NCI-H526 (cell line): Measurements from ENCODE around the gene CLASP1.
"Not testable (repeated sequence)": the region's sequence is repeated elsewhere in the genome, so short reads cannot be mapped to it uniquely, and the experiment has no call there.

ENCODE experiments used
- DNase-seq, 2 experiments: peaks; one replicate each; lab custom pipeline; 2025; lab: John Stamatoyannopoulos, UW

The CLASP1 gene

GRCh38 chr2:121473512-121473911 lies 175.8 kb downstream of the CLASP1 start:
- DNase-seq: no peak

GRCh38 chr2:121472470-121472993 lies 176.7 kb downstream of the CLASP1 start:
- DNase-seq: no peak

- DNase-seq: peak in 1 of 2 experiments; percentile 30
These were observed 177.5 kb downstream of the CLASP1 start for GRCh38 chr2:121471532-121472469.

- no peak for DNase-seq
These were observed 178.3 kb downstream of the CLASP1 start for GRCh38 chr2:121470917-121471316.

GRCh38 chr2:121469356-121469755 lies 179.9 kb downstream of the CLASP1 start:
- no peak for DNase-seq

GRCh38 chr2:121468936-121469335 lies 180.3 kb downstream of the CLASP1 start:
- no peak for DNase-seq

GRCh38 chr2:121459291-121459690 lies 190.0 kb downstream of the CLASP1 start:
- DNase-seq: no peak

- no peak for DNase-seq
These were observed 192.9 kb downstream of the CLASP1 start for GRCh38 chr2:121456325-121456724.

GRCh38 chr2:121455446-121455845 lies 193.8 kb downstream of the CLASP1 start:
- DNase-seq: no peak

- no peak for DNase-seq
These were observed 194.6 kb downstream of the CLASP1 start for GRCh38 chr2:121454549-121455090.

GRCh38 chr2:121451398-121451797 lies 197.9 kb downstream of the CLASP1 start:
- DNase-seq: no peak

GRCh38 chr2:121450301-121450700 lies 199.0 kb downstream of the CLASP1 start:
- no peak for DNase-seq

GRCh38 chr2:121446647-121447241 lies 202.5 kb downstream of the CLASP1 start:
- DNase-seq: no peak

GRCh38 chr2:121442889-121443288 lies 206.4 kb downstream of the CLASP1 start:
- no peak for DNase-seq

GRCh38 chr2:121438290-121438689 lies 211.0 kb downstream of the CLASP1 start:
- DNase-seq: not testable (repeated sequence)

GRCh38 chr2:121436918-121437317 lies 212.3 kb downstream of the CLASP1 start:
- DNase-seq: no peak

GRCh38 chr2:121435790-121436189 lies 213.5 kb downstream of the CLASP1 start:
- DNase-seq: no peak

GRCh38 chr2:121431214-121431613 lies 218.0 kb downstream of the CLASP1 start:
- no peak for DNase-seq

- DNase-seq: no peak
These were observed 219.2 kb downstream of the CLASP1 start for GRCh38 chr2:121429927-121430520.

GRCh38 chr2:121429119-121429903 lies 220.0 kb downstream of the CLASP1 start:
- DNase-seq: no peak

- no peak for DNase-seq
These were observed 222.0 kb downstream of the CLASP1 start for GRCh38 chr2:121427187-121427689.
